Activated CD8-positive, alpha-beta T cell treated with anti-CD3 and anti-CD28 coated beads for 36 hours (primary cell): ENCODE measurements around the gene MRPL39. TPM values are rescaled to one million over a fixed set of nuclear protein-coding genes. Genes with fewer than 3 reads are reported as not detected.
A peak's percentile ranks its signal among the peaks of the same experiment; 100 is the strongest.

Experiments
- ATAC-seq: fragments of 200-7000 bp; cut with Tn5 transposase; one replicate; pipeline ENCODE4 v1.10.0; 2021; ENCODE audit warnings: mild to moderate bottlenecking, moderate library complexity
- CTCF ChIA-PET: fragments of 350-600 bp; sonication (Branson Sonifier 250); formaldehyde crosslinking; loops from one replicate; lab custom pipeline; 2021; ENCODE audit warnings: antibody characterized with exemption; lab: Charles Lee
- POLR2A ChIA-PET: fragments of 350-600 bp; sonication (Branson Sonifier 250); formaldehyde crosslinking; loops from one replicate; lab custom pipeline; 2021; ENCODE audit warnings: antibody characterized with exemption; lab: Charles Lee
- DNase-seq: peaks from one replicate; pipeline ENCODE4 v3.0.0-alpha.2; 2020
- H3K27ac Mint-ChIP-seq: one replicate; pipeline ENCODE4 v1.8.0; 2021; ENCODE audit warnings: mild to moderate bottlenecking, mixed read lengths
- H3K27me3 Mint-ChIP-seq: one replicate; pipeline ENCODE4 v1.8.0; 2021; ENCODE audit warnings: mixed read lengths
- H3K36me3 Mint-ChIP-seq: one replicate; pipeline ENCODE4 v1.8.0; 2021; ENCODE audit warnings: low read depth, mixed read lengths
- H3K4me1 Mint-ChIP-seq: one replicate; pipeline ENCODE4 v1.8.0; 2021; ENCODE audit warnings: low read depth, mixed read lengths
- H3K4me3 Mint-ChIP-seq: one replicate; pipeline ENCODE4 v1.8.0; 2021; ENCODE audit warnings: mild to moderate bottlenecking, moderate library complexity, mixed read lengths
- H3K9me3 Mint-ChIP-seq: one replicate; pipeline ENCODE4 v1.8.0; 2021; ENCODE audit warnings: mixed read lengths
- CTCF ChIP-seq: fragments of 200-600 bp; IDR thresholded peaks from one replicate; pipeline ENCODE4 v1.8.0; 2022; ENCODE audit warnings: antibody characterized with exemption, mild to moderate bottlenecking
- intact Hi-C: fragments of 100-400 bp; cut with micrococcal nuclease; formaldehyde crosslinking; loops from one replicate; pipeline ENCODE4 v1.10.0; 2022
- total RNA-seq, 2 experiments: library from RNA; stranded (reverse); gene quantifications; one replicate each; pipeline ENCODE4 v1.2.3, GENCODE V29; 2021

MRPL39 gene
- total RNA-seq, 2 experiments from 2014 or later: 67.1 to 71.0 TPM

GRCh38 chr21:25579226-25580013, 27.9 kb downstream of the MRPL39 start:
- peaks cover 3% of the 10 kb centered on the region for H3K9me3 Mint-ChIP-seq
- intact Hi-C loops: no loop called here
- ChIA-PET CTCF (no interaction called here), POLR2A (interaction anchor here (0.8 to 13.1 kb wide), 18 partner anchors 8 to 191 kb away, joined by 3 to 521 read pairs (median 5); no protein-coding TSS in a partner anchor)
- H3K27ac Mint-ChIP-seq: peak overlapping the region; percentile 58
- no peak for TF ChIP-seq CTCF
- H3K27me3 Mint-ChIP-seq: no peaks in the 10 kb centered on the region
- peaks cover 74% of the 10 kb centered on the region for H3K36me3 Mint-ChIP-seq
- DNase-seq (no peak), ATAC-seq (no peak)
- H3K4me1 Mint-ChIP-seq: peaks cover 56% of the 10 kb centered on the region
- H3K4me3 Mint-ChIP-seq: peak overlapping the region; percentile 25

GRCh38 chr21:25578056-25578961, 29.0 kb downstream of the MRPL39 start:
- peaks cover 75% of the 10 kb centered on the region for H3K36me3 Mint-ChIP-seq
- H3K4me1 Mint-ChIP-seq: peaks cover 56% of the 10 kb centered on the region
- peak overlapping the region; percentile 28 for H3K4me3 Mint-ChIP-seq
- POLR2A ChIA-PET: interaction anchor here (0.7 to 13.1 kb wide), 32 partner anchors 10 to 190 kb away, joined by 3 to 521 read pairs (median 4); partner anchors contain the start of genes ATP5PF and GABPA
- no peak for TF ChIP-seq CTCF
- CTCF ChIA-PET: interaction anchor here (0.9 kb wide), 1 partner anchor 88 kb away, joined by 3 read pairs; no protein-coding TSS in a partner anchor
- ATAC-seq: peak; percentile 37
- peaks cover 3% of the 10 kb centered on the region for H3K9me3 Mint-ChIP-seq
- peak; percentile 68 for DNase-seq
- H3K27ac Mint-ChIP-seq: peak overlapping the region; percentile 78
- intact Hi-C loops: no loop called here
- no peaks in the 10 kb centered on the region for H3K27me3 Mint-ChIP-seq

GRCh38 chr21:25577424-25578055, 29.7 kb downstream of the MRPL39 start:
- intact Hi-C loops: loop anchor here (1.0 to 2.0 kb wide), 2 partner anchors 15 to 120 kb away; no protein-coding TSS in a partner anchor
- H3K36me3 Mint-ChIP-seq: peaks cover 79% of the 10 kb centered on the region
- H3K27ac Mint-ChIP-seq: peak overlapping the region; percentile 78
- DNase-seq: peak; percentile 26
- peak; percentile 11 for ATAC-seq
- CTCF ChIA-PET: no interaction called here
- H3K4me3 Mint-ChIP-seq: peak overlapping the region; percentile 41
- peaks cover 59% of the 10 kb centered on the region for H3K4me1 Mint-ChIP-seq
- no peak for TF ChIP-seq CTCF
- POLR2A ChIA-PET: interaction anchor here (0.7 to 13.1 kb wide), 27 partner anchors 10 to 189 kb away, joined by 3 to 521 read pairs (median 4); partner anchors contain the start of genes ATP5PF and GABPA
- no peaks in the 10 kb centered on the region for H3K27me3 Mint-ChIP-seq
- H3K9me3 Mint-ChIP-seq: peaks cover 3% of the 10 kb centered on the region

GRCh38 chr21:25573409-25574206, 33.7 kb downstream of the MRPL39 start:
- no peak for TF ChIP-seq CTCF
- POLR2A ChIA-PET: interaction anchor here (0.6 to 13.1 kb wide), 18 partner anchors 11 to 547 kb away, joined by 3 to 521 read pairs (median 4); no protein-coding TSS in a partner anchor
- peaks cover 94% of the 10 kb centered on the region for H3K36me3 Mint-ChIP-seq
- H3K27me3 Mint-ChIP-seq: no peaks in the 10 kb centered on the region
- DNase-seq (peak; percentile 87), ATAC-seq (peak; percentile 45)
- H3K4me1 Mint-ChIP-seq: peaks cover 70% of the 10 kb centered on the region
- H3K27ac Mint-ChIP-seq: peak overlapping the region; percentile 97
- CTCF ChIA-PET: interaction anchor here (0.7 to 2.0 kb wide), 7 partner anchors 9 to 187 kb away, joined by 3 to 5 read pairs (median 3); no protein-coding TSS in a partner anchor
- H3K9me3 Mint-ChIP-seq: no peaks in the 10 kb centered on the region
- peak overlapping the region; percentile 83 for H3K4me3 Mint-ChIP-seq
- intact Hi-C loops: no loop called here
